Measurements from ENCODE around the gene TMEM178B.

GRCh38 chr7:141154131-141154732 lies 80.4 kb downstream of the TMEM178B start:
- TF ChIP-seq CTCF (IDR thresholded peaks at IDR 0.05): no peak
- no peak for TF ChIP-seq POLR2A (IDR thresholded peaks at IDR 0.05)

Data from right lobe of liver (tissue), 4 donors.